Raji (cell line): ENCODE data around the gene GHR.

Source experiments
- POLR2A ChIP-seq: IDR thresholded peaks from 2 replicates; pipeline ENCODE4 v1.6.1; 2011; ENCODE audit warnings: low read depth, low read length, control low read depth; ENCODE audit not compliant: insufficient read depth

Gene GHR

DNA sequence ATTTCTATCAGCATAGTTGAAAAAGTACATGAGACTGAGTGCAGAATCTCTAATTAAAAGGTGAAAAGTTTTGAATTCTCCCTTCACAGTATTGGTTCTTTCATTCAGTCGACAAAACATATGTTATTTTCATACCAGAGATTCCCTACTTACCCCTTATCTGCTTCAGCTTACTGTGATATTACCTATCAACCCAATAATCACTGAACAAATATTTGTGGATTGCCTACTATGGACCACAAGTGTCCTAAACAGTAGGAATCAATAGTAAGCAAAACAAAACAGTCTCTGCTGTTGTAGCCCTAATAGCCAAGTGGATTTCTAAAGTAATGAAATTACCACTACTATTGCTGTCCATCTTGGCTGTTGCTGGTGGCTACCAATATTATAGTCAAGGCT, 344.9 kb downstream of the GHR start:
- TF ChIP-seq POLR2A = no peak

- TF ChIP-seq POLR2A = no peak
These were observed 346.8 kb downstream of the GHR start for GRCh38 chr5:42770003-42770402.
